Inflammatory macrophage treated with lipopolysaccharide for 4 hours (primary cell): ENCODE measurements around the gene PREB.
"Not testable (repeated sequence)": the region's sequence is repeated elsewhere in the genome, so short reads cannot be mapped to it uniquely, and the experiment has no call there.

ENCODE experiments used
- DNase-seq: peaks from one replicate; pipeline ENCODE4 v3.0.0-alpha.2; 2020

The PREB gene

DNA sequence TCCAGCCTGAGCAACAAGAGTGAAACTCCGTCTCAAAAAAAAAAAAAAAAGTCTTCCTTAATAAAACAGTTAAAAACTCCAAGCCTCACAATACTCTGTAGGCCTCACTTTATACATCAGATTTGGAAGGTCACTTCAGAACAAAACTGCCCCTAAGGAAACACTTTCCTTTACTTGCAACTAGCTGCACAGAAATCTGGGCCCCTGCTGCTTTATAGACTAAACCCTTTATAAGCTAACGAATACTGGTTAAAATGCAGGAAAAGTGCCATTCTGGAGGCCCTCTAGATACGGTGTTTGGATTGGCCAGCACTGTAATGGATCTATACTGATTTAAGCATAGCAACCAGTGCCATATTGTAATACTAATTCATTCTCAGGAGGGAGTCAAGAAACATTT, 9.3 kb downstream of the PREB start:
- no peak for DNase-seq

DNA sequence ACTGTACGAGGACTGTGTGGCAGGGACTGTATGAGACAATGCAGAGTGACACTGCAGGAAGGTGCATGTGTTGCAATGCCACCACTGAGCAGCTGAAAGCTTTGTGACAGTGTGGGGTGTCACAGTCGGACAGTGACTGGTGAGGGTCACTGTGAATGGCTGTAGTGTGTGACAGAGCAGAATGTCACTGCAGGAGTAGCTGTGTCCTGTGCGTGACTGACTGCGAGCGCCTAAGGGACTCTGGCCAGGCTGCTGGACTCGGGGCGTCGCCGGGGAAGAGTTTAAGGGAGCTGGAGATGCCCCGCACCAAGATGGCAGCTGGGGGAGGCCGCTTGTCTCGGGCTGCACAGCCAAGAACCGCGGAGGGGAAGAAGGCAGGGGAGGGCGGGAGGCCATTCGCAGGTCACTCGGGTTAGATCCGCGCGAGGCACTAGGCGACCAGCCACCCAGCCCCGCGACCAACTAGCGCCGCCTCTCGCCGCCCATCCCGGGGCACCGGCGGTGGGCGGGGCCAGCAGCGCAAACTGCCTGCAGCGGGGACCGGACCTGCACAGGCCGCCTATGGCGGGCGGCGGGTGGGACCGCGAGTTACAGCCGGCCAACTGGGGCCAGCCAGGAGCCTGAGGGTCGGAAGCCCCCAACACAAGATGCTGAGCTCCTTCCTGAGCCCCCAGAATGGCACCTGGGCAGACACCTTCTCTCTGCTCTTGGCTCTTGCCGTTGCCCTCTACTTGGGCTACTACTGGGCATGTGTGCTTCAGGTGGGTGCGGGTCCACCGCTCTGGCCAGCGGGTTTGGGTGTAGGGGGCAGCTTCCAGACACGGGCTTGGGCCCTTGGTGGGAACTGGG, 10.9 kb downstream of the PREB start, which contains the start of gene ABHD1:
Gene ABHD1 (plus strand): TSS at position 514 of the 849 bp plus-strand sequence. CDS start 134 bp downstream, at position 648.
- peak; percentile 63 for DNase-seq

DNA sequence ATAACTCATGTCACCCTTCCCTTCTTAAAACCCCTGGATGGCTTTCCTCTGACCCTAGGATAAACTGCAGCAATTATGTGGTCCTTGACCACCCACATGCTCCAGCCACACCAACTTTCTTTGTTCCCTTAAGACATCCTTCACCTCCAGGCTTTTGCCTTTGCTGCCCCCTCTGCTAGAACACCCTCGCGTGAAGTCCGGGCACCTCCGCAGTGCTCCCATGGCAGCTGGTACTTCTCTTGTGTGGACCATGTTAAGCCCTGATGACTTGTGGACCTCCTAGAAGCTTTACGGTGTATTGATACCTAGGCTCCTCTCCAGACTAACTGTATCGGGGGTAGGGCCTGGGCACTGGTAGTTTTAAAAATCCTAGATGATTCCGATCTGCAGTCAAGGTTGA, 11.6 kb downstream of the PREB start:
- DNase-seq: no peak

DNA sequence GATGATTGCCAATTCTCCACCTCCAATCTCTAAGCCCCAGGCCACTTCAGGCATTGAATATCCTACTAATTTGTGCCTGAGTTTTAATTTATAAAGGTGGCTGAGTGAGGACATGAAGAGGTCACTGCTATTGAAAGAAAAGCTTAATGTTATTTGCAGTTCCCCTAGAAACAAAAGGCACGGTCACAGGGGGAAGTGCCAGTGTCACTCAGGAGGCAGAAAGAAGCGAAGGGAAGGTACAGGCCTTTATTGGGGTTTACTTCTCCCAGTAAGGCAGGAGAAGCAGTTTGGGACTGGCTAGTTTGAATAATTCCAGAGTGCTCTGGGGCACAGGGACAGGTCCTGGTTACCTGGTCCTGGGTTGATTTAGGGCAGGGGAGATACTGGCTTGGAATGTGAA, 12.5 kb downstream of the PREB start:
- DNase-seq: peak; percentile 5

DNA sequence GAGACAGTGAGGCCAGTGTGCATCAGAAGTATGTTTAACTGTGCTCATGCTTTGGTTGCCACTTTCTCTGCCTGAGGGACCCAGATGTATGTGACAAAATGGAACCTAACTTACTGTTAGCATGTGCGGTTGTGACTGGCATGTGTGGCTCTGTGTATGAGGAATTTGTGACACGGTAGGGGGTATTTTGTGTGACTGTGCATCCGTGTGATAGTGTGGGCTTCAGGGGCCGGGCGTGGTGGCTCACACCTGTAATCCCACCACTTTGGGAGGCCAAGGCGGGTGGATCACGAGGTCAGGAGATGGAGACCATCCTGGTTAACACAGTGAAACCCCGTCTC, 15.1 kb downstream of the PREB start:
- DNase-seq: not testable (repeated sequence)

DNA sequence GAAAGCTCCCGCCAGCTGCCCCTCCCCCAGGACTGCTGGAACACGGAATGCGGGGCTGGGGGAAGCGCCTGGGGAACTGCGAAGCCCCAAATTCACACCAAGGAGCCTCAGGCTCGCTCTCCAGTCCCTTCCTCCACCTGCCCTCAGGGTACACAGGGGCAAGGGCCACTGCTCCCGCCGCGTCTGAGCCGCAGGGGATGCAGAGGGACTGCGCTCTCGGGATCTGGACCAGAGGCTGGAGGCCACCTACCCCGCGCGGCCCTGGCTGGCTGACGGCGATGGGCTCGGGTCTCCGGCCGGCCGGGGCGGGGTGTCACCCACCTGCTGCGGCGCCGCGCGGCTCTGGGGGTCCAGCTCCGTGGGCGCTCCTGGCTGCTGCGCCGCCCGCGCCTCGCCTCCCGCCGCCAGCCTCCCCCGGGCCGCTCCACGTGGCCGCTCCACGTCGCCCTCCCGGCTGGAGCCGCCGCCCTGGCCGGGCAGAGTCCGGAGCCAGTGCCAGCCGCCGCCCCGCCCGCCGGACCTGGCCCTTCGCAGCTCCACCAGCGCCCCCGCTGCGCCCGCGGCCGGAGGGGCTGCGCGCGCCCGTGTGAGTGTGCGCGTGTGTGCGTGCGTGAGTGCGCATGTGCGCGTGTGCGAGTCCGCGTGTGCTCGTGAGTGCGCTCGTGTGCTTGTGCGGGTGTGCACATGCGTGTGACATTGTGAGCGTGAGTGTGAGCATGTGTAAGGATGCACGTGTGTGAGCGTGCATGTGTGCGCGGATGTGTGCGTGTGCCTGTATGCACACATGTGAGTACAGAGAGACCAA, 15.7 kb downstream of the PREB start, which contains the start of gene CGREF1:
Gene CGREF1 (minus strand): TSS at position 604 of the 805 bp plus-strand sequence. CDS start 14,762 bp downstream, outside the sequence.
- DNase-seq: no peak

DNA sequence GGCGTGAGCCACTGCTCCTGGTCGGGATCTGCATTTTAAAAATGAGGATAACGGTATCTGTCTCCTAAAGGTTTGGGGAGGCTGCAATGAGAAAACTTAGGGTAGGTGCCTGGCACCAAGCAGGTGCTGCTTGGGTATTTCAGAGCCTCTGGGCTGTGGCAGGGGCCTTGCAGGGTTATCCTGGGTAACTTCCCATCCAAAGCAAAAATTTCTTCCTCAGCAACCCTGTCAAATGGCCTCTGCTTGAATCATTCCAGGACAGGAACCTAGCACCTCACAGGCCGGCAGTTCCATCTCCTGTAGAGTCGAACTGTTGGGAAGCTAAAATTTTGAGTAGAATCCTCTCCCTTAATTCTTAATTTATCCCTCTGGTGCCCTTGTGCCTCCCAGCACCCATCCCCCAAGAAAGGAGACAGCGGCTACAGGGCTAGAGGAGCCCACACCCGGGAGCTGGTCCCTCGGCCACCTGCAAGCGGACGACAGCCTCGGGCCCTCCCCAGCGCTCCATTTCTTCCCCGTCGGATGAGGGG, 16.4 kb downstream of the PREB start:
- DNase-seq: no peak

DNA sequence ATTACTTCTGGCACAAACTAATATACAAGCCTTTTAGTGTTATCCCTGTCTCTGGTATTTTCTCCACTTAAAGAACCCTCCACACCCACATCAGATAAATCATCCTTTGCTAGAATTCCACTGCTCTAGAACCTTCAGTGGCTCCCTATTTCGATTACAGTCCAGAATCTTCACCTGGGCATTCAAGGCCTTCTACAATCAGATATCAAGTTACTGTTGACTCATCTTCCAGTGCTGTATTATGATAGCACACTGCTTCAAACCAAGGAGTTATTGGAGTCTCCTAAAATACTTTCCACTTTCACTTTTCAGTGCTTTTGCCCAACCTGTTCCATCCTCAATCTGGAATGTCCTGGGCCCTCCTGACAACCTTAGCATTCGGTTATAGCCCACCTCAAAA, 18.9 kb downstream of the PREB start:
- DNase-seq: no peak

DNA sequence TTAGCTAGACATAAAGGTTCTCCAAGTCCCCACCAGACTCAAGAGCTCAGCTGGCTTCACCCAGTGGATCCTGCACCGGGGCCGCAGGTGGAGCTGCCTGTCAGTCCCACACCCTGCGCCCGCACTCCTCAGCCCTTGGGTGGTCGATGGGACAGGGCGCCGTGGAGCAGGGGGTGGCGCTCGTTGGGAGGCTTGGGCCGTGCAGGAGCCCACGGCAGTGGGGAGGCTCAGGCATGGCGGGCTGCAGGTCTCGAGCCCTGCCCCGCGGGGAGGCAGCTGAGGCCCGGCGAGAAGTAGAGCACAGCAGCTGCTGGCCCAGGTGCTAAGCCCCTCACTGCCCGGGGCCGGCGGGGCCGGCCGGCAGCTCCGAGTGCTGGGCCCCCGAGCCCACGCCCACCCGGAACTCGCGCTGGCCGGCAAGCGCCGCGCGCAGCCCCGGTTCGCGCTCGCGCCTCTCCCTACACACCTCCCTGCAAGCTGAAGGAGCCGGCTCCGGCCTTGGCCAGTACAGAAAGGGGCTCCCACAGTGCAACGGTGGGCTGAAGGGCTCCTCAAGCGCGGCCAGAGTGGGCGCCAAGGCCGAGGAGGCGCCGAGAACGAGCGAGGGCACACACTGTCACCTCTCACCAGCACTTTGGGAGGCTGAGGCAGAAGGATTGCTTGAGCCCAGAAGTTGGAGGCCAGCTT, 22.9 kb downstream of the PREB start:
- not testable (repeated sequence) for DNase-seq

DNA sequence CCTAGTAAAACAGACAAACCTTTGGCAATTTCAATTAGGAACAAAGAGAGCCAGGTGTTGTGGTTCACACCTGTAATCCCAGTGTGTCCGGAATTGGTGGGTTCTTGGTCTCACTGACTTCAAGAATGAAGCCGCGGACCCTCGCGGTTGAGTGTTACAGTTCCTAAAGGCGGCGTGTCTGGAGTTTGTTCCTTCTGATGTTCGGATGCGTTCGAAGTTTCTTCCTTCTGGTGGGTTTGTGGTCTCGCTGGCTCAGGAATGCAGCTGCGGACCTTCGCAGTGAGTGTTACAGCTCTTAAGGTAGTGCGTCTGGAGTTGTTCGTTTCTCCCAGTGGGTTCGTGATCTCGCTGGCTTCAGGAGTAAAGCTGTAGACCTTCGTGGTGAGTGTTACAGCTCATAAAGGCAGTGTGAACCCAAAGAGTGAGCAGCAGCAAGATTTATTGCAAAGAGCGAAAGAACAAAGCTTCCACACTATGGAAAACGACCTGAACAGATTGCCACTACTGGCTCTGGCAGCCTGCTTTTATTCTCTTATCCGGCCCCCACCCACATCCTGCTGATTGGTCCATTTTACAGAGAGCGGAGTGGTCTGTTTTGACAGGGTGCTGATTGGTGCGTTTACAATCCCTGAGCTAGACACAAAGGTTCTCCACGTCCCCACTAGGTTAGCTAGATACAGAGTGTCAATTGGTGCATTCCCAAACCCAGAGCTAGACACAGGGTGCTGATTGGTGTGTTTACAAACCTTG, 23.7 kb downstream of the PREB start:
- not testable (repeated sequence) for DNase-seq

DNA sequence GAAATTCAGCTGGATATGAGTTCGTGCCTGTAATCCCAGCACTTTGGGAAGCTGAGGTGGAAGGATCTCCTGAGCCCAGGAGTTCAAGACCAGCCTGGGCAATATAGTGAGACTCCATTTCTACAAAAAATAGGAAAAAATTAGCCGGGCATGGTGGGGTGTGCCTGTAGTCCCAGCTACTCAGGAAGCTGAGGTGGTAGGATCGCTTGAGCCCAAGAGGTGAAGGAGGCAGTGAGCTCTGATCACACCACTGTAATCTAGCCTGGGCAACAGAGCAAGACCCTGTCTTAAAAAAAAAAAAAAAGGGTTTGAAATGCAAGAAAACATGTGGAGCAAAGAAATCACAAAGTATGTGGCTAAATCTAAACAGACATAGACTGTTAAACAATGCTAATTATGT, 25.4 kb downstream of the PREB start:
- no peak for DNase-seq

DNA sequence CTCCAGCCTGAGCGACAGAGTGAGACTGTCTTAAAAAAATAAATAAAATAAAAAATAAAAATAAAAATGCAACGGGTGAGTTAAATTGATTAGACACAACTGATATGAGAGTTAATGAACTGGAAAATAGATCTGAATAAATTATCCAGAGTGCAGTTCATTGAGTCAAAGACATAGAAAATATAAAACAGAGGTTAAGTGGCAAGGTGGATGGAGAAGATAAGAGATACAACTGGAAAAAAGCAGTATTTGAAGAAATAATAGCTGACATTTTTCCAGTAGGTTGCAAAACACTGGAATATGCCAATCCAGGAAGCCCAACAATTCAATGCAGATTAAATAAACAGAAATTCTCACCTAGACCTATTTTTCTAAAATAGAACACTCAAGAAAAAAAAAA, 26.2 kb downstream of the PREB start:
- no peak for DNase-seq

DNA sequence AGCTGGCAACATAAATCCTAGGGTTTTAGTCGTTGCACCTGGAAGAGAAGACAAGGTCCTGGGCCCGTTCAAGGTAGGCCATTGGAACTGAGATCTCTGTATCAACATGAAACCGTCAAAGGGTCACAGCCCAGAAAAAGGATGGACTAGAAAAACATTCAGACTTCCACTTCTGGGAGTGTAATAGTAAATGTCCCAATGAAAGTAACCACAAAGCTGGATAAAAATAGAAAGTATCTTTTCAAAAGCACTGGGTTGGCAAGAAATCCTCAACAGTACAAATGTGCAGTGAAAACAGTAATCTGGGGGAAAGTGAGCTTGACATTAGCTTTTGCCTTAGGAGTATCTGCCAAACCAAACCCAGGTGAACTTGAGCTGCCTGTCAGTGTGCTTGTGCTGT, 28.5 kb downstream of the PREB start:
- DNase-seq: no peak

DNA sequence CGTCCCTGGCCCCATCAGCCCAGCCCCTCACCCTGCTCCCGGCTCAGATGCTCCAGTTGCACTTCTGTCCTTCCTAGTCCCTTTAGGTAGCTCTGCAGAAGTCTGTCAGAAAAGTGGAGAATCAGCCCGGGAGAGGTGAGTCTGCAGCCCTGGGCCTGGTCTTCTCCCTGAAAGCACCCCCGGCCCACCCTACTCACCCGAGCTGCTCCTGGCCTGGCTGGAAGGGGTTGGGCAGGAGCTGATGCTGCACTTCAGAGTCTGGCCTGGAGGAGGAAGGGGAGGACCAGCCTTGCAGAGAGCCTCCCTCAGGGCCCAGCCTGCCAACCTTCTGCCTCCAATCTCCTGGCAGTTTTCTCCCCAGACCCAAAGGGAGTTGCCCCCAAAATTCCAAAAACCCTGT, 32.1 kb downstream of the PREB start:
- DNase-seq: no peak

DNA sequence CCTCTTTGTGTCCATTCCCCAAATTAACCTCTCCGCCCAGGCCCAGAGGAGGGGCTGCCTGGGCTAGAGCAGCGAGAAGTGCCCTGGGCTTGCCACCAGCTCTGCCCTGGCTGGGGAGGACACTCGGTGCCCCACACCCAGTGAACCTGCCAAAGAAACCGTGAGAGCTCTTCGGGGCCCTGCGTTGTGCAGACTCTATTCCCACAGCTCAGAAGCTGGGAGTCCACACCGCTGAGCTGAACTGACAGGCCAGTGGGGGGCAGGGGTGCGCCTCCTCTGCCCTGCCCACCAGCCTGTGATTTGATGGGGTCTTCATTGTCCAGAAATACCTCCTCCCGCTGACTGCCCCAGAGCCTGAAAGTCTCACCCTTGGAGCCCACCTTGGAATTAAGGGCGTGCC, 34.4 kb downstream of the PREB start:
- DNase-seq: no peak

DNA sequence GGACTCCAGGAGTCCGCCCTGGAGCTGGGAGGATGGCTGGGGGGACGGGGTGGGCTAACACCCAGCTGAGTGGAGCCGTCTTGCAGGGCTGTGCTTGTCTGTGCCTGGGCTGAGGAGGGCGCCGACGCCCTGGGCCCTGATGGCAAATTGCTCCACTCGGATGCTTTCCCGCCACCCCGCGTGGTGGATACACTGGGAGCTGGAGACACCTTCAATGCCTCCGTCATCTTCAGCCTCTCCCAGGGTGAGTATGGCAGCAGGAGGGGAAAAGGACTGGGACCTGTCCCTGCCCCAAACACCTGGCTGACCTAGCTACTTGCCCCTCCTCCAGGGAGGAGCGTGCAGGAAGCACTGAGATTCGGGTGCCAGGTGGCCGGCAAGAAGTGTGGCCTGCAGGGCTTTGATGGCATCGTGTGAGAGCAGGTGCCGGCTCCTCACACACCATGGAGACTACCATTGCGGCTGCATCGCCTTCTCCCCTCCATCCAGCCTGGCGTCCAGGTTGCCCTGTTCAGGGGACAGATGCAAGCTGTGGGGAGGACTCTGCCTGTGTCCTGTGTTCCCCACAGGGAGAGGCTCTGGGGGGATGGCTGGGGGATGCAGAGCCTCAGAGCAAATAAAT, 35.0 kb downstream of the PREB start:
- no peak for DNase-seq

DNA sequence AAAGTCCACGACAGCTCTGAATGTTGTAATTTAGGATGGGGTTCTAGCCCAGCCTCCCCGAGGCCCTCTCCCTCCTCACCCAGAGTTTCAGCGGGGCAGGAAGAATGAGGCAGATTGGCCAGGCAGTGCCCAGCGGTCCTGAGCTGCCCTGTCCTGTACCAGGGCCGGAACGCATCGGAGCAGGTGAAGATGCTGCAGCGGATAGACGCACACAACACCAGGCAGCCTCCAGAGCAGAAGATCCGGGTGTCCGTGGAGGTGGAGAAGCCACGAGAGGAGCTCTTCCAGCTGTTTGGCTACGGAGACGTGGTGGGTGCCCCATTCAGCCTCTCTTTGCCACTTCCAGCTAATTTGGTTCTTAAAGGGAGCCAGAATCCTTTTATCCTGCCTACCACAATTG, 37.1 kb downstream of the PREB start:
- no peak for DNase-seq

DNA sequence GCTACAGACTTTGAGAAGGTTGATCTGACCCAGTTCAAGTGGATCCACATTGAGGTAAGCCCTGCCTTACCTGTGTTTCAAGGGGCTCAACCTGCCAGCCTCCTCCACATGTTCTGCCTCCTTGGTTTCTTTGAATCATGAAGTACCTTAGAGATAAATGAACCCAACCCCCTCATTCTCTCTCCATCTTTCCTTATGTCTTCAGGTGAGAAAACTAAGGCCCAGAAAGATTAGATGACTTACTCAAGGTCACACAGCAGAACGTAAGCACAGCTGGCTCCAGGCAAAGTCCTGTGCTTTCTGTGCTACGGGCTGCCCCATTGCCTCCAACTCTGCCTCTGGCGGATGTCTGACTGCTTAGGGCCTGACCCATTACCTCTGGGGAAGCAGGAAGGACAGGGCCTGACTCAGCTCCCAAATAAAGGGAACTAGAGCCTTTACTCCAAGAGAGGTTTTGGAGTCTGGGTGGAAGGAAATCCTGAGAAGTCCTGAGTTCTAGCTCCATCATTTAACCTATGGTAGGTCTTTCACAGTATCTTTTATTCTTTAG, 37.6 kb downstream of the PREB start:
- peak; percentile 75 for DNase-seq

DNA sequence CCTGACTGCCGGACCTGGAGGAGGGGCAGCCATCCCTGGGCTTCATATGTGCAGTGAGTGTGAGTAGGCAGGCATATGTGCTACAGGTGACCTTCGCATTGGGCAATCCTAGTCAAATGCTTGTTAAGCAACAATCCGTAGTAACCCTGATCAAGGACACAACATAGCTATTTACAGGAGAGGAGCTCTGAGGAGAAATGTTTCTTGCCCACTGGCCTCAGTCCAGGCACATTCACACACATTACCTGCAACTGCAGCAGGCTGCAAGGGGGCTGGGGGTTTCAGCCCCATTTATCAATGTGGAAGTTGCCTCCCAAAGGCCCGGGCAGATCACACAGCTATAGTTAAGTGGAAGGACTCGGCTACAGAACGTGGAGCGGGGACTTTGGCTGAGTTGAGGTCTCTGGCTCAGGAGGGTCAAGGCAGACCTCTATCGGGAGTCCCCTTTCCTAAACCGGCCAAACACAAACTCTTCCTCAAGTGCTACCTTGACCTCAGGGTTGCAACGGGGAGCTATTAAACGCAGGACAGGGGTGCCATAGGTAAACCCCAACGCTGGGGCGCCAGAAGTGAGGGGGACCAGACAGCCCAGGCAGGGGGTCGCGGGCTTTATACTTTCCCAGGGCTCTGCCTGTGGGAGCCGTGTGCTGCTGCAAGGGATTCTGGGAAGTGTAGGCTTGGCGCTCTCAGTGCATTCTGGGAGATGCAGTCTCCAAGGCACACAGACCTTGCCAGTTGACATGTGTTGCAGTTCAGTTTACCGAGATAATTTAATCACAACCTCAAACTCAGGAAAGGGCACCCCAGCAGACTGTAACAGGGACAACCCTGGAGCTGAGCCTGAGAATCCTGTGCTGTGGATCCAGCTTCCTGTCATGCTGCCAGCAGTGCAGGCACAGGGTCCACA, 38.4 kb downstream of the PREB start:
- DNase-seq: peak; percentile 50

DNA sequence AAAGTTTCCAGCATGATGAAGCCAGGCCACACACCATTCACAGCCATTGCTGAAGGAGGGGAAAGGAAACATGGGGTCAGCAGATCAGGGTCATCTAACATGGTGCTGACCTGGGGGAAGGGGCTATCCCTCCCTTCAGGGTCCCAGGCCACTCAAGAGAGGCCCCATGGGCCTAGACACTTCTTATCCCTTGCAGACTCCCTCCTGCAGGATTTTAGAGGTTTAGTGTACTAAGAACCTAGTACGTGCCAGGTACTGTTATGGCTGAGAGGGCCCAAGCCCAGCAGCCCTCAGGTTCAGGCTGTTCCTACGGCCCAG, 39.0 kb downstream of the PREB start:
- DNase-seq: no peak
